Measurements from ENCODE around the gene ATG5. TPM values are rescaled to one million over a fixed set of nuclear protein-coding genes. Genes with fewer than 3 reads are reported as not detected.
A peak's percentile ranks its signal among the peaks of the same experiment; 100 is the strongest.

ATG5 gene
- total RNA-seq, 1 donor from 2014 or later: 32.8 TPM

- H3K4me3 ChIP-seq (ENCODE audit: low read depth, low read length): no peak overlapping the region
- no peak for TF ChIP-seq CTCF (IDR thresholded peaks at IDR 0.05; ENCODE audit: insufficient read depth, low read length, poor library complexity, severe bottlenecking)
- H3K36me3 ChIP-seq (ENCODE audit: control insufficient read depth, insufficient read depth, low read length): no peaks in the 10 kb centered on the region
- no peaks in the 10 kb centered on the region for H3K27me3 ChIP-seq (ENCODE audit: control insufficient read depth, insufficient read depth, low read length)
- DNase-seq (ENCODE audit: low read depth): no peak
Measured at GRCh38 chr6:106227612-106228507, 97.7 kb downstream of the ATG5 start.

GRCh38 chr6:106226676-106227075 is 98.9 kb downstream of the ATG5 start:
- Histone ChIP-seq H3K4me3 (ENCODE audit: low read depth, low read length) (no peak overlapping the region), H3K36me3 (ENCODE audit: control insufficient read depth, insufficient read depth, low read length) (no peaks in the 10 kb centered on the region), H3K27me3 (ENCODE audit: control insufficient read depth, insufficient read depth, low read length) (no peaks in the 10 kb centered on the region)
- TF ChIP-seq CTCF (IDR thresholded peaks at IDR 0.05; ENCODE audit: insufficient read depth, low read length, poor library complexity, severe bottlenecking): no peak
- no peak for DNase-seq (ENCODE audit: low read depth)

GRCh38 chr6:106225581-106225980 is 100.0 kb downstream of the ATG5 start:
- DNase-seq (ENCODE audit: low read depth): no peak
- H3K36me3 ChIP-seq (ENCODE audit: control insufficient read depth, insufficient read depth, low read length): no peaks in the 10 kb centered on the region
- no peak for TF ChIP-seq CTCF (IDR thresholded peaks at IDR 0.05; ENCODE audit: insufficient read depth, low read length, poor library complexity, severe bottlenecking)
- no peaks in the 10 kb centered on the region for H3K27me3 ChIP-seq (ENCODE audit: control insufficient read depth, insufficient read depth, low read length)
- H3K4me3 ChIP-seq (ENCODE audit: low read depth, low read length): no peak overlapping the region

- TF ChIP-seq CTCF (IDR thresholded peaks at IDR 0.05; ENCODE audit: insufficient read depth, low read length, poor library complexity, severe bottlenecking): peak; percentile 64
- Histone ChIP-seq H3K36me3 (ENCODE audit: control insufficient read depth, insufficient read depth, low read length) (no peaks in the 10 kb centered on the region), H3K27me3 (ENCODE audit: control insufficient read depth, insufficient read depth, low read length) (no peaks in the 10 kb centered on the region), H3K4me3 (ENCODE audit: low read depth, low read length) (no peak overlapping the region)
- peak; percentile 37 for DNase-seq (ENCODE audit: low read depth)
Measured at GRCh38 chr6:106223300-106223930, 102.1 kb downstream of the ATG5 start.

- Histone ChIP-seq H3K27me3 (ENCODE audit: control insufficient read depth, insufficient read depth, low read length) (no peaks in the 10 kb centered on the region), H3K4me3 (ENCODE audit: low read depth, low read length) (no peak overlapping the region), H3K36me3 (ENCODE audit: control insufficient read depth, insufficient read depth, low read length) (no peaks in the 10 kb centered on the region)
- TF ChIP-seq CTCF (IDR thresholded peaks at IDR 0.05; ENCODE audit: insufficient read depth, low read length, poor library complexity, severe bottlenecking): no peak
- no peak for DNase-seq (ENCODE audit: low read depth)
Measured at GRCh38 chr6:106220485-106220884, 105.1 kb downstream of the ATG5 start.
